Stromal cell of bone marrow (primary cell): Measurements from ENCODE around the gene SPRN.
"Not testable (repeated sequence)": the region's sequence is repeated elsewhere in the genome, so short reads cannot be mapped to it uniquely, and the experiment has no call there.

ENCODE experiments used
- DNase-seq: peaks from one replicate; pipeline ENCODE4 v3.0.0-alpha.2; 2012; ENCODE audit warnings: low read depth

SPRN gene

GRCh38 chr10:133384071-133384470 is 40.4 kb downstream of the SPRN start:
- DNase-seq, result no peak

DNA sequence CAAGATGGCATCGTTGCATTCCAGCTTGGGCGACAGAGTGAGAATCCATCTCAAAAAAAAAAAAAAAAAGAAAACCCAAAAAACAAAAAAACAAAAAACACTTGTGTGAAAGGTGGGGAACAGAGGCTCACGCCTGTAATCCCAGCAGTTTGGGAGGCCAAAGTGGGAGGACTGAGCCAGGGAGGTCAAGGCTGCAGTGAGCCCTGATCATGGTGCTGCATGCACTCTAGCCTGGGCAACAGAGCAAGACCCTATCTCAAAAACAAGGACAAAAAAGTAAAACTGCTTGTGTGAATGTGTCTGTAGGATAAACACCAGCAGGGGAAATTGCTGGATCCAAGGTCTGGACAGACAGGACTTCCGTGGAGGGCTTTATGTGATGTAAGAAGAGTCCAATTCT is 40.9 kb downstream of the SPRN start:
- DNase-seq, result no peak

DNA sequence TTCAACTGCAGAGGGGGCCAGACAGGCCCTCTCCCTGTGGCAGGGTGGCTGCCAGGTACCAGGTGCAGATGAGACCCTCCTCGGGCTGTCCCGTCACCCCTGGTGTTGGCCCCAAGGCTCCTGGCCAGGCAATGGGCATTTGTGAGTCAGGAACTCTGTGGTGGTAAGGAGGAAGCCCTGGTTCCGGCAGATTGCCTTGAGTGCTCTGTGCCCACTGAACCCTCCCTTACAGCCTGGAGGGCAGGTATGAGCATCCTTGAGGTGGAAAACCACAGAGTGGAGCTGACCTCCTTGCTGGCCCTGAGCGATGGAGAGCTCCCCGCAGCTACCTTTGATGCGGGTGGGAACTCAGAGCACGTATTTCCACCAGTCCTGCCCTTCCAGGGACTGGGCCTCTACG is 43.4 kb downstream of the SPRN start:
- no peak for DNase-seq

DNA sequence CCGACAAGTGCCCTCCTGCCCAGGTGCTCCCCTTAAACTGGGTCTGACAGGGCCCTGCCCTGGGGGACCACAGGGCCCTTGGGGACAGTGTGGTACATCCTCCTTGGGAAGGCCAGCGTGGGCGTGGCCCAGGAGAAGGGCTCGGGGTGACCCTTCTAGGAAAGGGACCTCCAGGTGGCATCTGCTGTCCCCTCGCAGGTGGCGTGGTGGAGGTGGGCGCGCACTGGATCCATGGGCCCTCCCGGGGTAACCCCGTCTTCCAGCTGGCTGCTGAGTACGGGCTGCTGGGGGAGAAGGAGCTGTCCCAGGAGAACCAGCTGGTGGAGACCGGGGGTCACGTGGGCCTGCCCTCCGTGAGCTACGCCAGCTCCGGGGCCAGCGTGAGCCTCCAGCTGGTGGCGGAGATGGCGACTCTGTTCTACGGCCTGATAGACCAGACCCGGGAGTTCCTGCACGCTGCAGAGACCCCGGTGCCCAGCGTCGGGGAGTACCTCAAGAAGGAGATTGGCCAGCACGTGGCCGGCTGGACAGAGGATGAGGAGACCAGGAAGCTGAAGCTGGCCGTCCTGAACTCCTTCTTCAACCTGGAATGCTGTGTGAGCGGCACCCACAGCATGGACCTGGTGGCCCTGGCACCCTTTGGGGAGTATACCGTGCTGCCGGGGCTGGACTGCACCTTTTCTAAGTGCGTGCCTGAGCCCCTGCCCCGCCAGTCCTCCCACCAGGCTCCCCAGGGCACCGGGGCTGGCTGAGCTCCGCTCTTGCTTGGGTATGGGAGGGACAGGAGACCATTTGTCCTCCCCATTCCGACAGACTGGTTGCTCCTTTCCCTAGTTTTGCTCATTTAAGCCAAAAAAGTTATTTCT is 44.4 kb downstream of the SPRN start:
- DNase-seq, result no peak

- DNase-seq, result no peak
Measured at GRCh38 chr10:133379152-133379800, 45.1 kb downstream of the SPRN start, which contains the start of gene PAOX. PAOX (plus strand) TSS chr10:133379262; CDS start chr10:133379317, 55 bp downstream.

DNA sequence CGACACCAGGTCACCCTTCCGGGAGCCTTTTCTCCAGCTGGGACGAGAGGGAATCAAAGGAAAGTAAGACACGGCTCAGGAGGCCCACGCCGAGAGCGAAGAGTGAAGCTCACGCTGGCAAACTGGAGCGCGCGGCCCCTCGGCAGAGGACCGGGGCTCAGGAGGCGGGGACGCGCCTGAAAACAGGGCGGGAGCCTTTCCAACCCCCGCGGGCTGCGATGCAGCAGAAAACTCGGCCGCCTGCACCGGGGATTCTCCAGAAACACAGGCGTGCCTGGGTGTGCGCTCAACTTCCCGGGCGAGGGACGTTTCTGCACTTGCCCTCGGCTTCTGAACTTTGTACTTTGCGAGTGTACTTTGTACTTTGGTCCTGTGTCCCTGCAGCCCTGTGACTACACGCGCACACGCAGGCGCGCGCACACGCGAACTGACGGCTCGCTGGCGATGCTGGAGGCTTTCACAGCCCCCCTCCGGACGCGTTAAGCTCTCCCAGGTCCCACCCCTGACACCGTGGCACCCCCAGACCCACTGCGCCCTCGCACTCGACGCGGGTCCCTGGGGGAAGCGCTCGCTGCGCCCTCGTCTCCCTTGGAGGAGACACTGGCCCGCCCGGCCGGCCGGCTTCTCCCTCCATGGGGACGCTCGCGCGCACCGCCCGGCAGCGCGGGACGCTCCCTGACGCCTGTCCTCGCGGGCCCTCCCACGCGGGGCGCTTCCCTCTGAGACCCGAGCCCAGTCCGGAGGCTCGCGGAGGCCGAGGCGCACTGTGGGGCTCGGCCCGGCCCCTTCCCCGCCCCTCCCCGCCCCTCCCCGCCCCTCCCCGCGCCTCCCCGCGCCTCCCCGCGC is 46.0 kb downstream of the SPRN start:
- DNase-seq, result no peak

- DNase-seq, result no peak
Measured at GRCh38 chr10:133377818-133378250, 46.6 kb downstream of the SPRN start.

GRCh38 chr10:133377025-133377817 is 47.2 kb downstream of the SPRN start:
- DNase-seq, result no peak

DNA sequence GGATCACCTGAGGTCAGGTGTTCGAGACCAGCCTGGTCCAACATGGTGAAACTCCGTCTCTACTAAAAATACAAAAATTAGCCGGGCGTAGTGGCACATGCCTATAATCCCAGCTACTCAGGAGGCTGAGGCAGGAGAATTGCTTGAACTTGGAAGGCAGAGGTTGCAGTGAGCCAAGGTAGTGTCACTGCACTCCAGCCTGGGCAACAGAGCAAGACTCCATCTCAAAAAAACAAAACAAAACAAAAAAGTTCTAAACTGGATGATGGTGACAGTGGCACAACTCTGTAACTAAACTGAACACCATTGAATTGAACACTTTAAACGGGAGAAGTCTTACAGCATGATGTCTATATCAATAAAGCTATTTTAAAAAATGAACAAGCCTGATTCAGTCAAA is 48.2 kb downstream of the SPRN start:
- not testable (repeated sequence) for DNase-seq

GRCh38 chr10:133375357-133376115 is 48.9 kb downstream of the SPRN start:
- no peak for DNase-seq

DNA sequence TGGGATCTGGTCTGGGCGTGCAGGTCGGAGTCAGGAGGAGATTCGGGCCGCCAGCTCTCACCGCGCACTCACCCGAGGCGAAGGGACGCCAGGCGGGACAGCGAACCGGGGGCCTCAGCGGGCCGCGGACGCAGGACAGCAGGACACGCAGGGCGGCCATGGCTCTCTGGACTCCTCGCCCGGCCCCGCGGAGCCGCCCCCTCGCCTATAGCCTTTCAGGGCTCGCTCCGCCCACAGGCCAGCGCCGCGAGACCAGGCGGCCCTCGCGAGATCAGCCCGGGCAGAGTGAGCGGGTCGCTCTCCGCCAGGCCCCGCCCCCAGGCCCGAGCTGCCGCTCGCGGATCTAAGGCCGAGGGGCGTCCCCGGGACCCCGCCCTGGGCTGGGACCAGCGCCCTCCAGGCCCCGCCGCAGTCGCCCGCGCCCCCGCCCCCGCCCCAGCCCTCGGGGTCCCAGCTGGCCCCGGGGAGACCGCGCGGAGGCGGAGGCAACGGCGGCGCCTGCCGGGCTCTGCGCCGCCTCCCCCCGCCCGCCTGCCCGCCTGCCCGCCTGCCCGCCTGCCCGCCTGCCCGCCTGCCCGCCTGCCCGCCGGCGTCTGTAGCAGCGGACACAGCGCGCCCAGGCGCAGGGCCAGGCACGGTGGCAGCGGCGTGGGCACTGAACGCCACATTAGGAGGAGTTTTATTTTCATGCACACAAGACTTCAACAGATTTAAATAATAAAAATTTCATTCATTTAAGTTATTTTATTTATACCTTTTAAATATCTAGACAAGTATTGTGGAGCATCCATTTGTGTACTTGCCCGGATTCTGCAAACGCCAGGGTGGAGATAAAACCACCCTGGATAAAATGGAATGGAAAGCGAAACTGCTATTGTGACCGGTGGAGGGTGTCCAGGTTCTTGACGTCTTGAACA is 51.0 kb downstream of the SPRN start, which contains the start of gene ECHS1:
Gene ECHS1, minus strand, starts transcription at position 181 of the 917 bp plus-strand sequence. Its CDS starts 21 bp downstream, at position 160.
- peak; percentile 86 for DNase-seq

DNA sequence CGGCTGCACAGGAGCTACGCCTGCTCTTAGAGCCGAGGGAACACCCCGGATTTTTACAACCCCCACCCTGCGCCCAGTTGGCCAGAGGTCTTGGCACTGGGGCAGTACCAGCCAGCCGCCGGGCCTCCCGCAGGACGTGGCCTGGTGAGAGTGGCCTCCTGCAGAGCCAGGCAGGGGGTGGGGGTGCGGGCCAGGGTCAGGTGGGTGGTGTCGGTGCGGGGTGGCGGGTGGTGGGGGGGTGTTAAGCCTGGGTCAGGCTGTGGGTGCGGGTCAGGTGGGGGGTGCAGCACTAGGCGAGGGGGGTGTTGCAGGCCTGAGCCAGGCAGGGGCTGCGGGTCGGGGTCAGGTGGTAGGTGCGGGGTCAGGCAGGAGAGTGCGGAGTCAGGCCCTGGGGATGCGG is 51.9 kb downstream of the SPRN start:
- no peak for DNase-seq
